ENCODE data around the gene SPAG7.

Gene SPAG7

DNA sequence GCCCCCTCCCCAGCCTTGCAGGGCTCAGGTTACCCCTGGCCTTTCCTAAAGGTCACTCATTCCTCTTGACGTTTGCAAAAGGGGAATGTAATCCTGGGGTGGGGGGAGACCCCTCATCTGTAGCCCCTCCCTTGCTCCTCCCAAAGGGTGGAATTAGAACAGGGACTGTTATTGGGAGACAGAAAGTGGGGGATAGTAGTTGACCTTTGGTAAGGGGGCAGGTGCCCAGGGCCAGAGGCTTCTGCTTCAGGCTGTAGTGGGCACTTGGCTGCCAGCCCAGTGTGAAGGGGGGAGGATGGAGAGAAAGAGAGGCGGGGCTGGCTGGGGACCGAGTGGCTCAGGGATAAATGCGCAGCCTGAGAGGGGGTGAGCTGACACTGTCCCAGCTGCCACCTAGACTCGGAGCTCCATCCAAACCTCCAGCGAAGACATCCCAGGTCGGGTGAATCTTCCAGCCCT is 16.8 kb downstream of the SPAG7 start, which contains the start of gene ENO3:
Gene ENO3, plus strand, starts transcription at position 374 of the 459 bp plus-strand sequence. CDS start 711 bp downstream, outside the sequence.
- Histone ChIP-seq H3K4me3 (ENCODE audit: insufficient read depth, low read depth, low read length, poor library complexity, severe bottlenecking) (peak within 1 kb of the TSS; percentile 11), H3K27ac (ENCODE audit: insufficient read depth, low read length, poor library complexity, severe bottlenecking) (peak within 1 kb of the TSS; percentile 94), H3K9me3 (ENCODE audit: control insufficient read depth, low read length) (no peaks in the 10 kb centered on the region), H3K36me3 (ENCODE audit: control insufficient read depth, insufficient read depth, low read length) (peaks cover 8% of the 10 kb centered on the region), H3K4me1 (ENCODE audit: control insufficient read depth, insufficient read depth, low read length, poor library complexity, severe bottlenecking) (peaks cover 30% of the 10 kb centered on the region), H3K27me3 (replicated peaks; ENCODE audit: control insufficient read depth, insufficient read depth, low read length, poor library complexity, severe bottlenecking) (no peaks in the 10 kb centered on the region)
- no peak for DNase-seq

DNA sequence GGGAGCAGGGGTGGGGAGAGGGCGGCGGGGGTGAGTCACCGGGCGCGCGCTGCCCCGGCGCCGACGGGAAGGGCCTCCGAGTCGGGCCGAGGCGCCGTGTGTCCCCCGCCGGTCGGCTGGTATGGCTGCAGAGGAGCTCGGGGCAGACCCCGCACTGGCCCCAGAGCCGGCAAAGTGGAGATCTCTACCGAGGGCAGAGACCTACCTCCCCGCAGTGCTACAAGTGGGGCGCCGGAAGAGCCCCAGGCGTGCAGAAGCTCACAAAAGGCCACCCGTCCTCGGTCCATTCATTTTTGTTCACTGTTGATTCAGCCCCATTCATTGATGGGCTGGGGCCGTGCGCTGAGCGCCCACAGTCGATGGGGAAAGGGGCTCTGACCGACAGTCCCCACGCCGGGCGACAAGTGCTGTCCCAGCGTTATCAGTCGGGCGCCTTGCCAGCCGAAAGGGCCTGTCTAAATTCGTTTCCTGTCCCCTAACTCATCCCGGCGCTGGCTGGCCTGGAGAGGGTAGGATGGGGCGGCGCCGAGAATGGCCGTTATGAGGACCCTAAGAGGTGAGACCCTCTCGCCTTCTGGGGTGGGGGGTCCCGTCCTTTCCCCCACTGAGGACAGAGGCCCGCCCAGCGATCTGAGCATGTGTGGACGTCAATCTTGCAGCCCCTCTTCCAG is 17.4 kb downstream of the SPAG7 start:
- peaks cover 12% of the 10 kb centered on the region for H3K36me3 ChIP-seq (ENCODE audit: control insufficient read depth, insufficient read depth, low read length)
- H3K4me3 ChIP-seq (ENCODE audit: insufficient read depth, low read depth, low read length, poor library complexity, severe bottlenecking) = peak overlapping the region; percentile 11
- no peaks in the 10 kb centered on the region for H3K9me3 ChIP-seq (ENCODE audit: control insufficient read depth, low read length)
- H3K27me3 ChIP-seq (replicated peaks; ENCODE audit: control insufficient read depth, insufficient read depth, low read length, poor library complexity, severe bottlenecking) = no peaks in the 10 kb centered on the region
- H3K4me1 ChIP-seq (ENCODE audit: control insufficient read depth, insufficient read depth, low read length, poor library complexity, severe bottlenecking) = peaks cover 35% of the 10 kb centered on the region
- no peak for DNase-seq
- peak overlapping the region; percentile 94 for H3K27ac ChIP-seq (ENCODE audit: insufficient read depth, low read length, poor library complexity, severe bottlenecking)

DNA sequence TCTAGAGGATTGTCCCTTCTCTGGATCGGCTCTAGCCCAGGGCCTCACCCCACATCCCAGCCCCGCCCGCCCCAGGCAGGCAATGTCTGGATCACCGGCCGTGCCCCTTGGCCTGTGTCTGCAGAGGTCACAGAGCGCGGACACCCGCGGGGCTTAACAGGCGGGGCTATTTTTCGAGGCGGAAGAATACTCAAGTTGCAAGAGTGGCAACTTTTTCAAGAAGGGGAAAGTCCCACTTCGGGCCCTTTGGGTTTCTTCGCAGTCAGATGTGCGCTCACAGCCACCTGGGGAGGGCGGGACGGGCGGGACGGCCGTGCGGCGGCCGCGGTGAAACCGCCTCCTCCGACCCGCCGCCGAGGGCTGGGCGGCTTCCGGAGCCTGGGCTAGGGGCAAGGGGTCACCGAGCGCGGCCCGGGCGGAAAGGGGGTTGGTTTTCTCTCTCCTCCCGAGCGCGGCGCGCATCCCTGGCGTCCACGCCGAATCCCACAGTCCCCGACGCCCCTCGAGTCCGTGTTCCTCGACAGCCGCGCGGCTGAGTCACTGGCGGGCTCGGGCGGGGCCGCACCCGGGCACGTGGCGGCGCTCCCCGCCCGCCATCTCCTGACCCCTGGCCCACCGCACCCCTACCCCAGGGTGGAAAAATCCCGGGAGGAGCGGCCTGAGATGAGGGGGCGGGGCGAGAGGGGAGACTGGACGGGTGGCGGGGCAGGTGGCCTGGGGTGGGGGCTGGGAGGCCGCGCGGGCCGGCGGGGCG is 18.1 kb downstream of the SPAG7 start:
- Histone ChIP-seq H3K27ac (ENCODE audit: insufficient read depth, low read length, poor library complexity, severe bottlenecking) (peak overlapping the region; percentile 94), H3K9me3 (ENCODE audit: control insufficient read depth, low read length) (no peaks in the 10 kb centered on the region), H3K4me1 (ENCODE audit: control insufficient read depth, insufficient read depth, low read length, poor library complexity, severe bottlenecking) (peaks cover 43% of the 10 kb centered on the region), H3K36me3 (ENCODE audit: control insufficient read depth, insufficient read depth, low read length) (peaks cover 18% of the 10 kb centered on the region), H3K27me3 (replicated peaks; ENCODE audit: control insufficient read depth, insufficient read depth, low read length, poor library complexity, severe bottlenecking) (no peaks in the 10 kb centered on the region), H3K4me3 (ENCODE audit: insufficient read depth, low read depth, low read length, poor library complexity, severe bottlenecking) (peak overlapping the region; percentile 99)
- DNase-seq = peak; percentile 65 to 72 (median 72)

DNA sequence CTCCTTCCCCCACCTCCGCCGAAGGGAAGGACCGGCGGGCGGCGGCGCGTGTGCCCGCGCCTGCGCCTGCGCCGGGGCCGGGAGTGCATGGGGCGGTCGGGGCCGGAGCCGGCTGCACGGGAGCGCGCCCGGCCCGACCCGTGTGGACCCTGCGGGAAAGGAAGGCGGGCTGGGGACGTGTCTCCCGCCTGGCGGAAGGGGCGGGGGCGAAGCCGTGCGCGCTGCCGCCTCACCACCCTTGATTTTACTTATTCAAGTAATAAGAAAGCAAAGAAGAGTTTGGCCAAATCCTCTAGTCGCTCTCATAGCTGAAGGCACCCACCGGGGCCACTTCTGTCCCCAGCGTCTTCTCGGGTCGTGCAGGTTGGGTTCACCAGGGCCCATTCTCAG is 18.7 kb downstream of the SPAG7 start:
- Histone ChIP-seq H3K4me1 (ENCODE audit: control insufficient read depth, insufficient read depth, low read length, poor library complexity, severe bottlenecking) (peaks cover 48% of the 10 kb centered on the region), H3K4me3 (ENCODE audit: insufficient read depth, low read depth, low read length, poor library complexity, severe bottlenecking) (peak overlapping the region; percentile 99), H3K9me3 (ENCODE audit: control insufficient read depth, low read length) (no peaks in the 10 kb centered on the region), H3K36me3 (ENCODE audit: control insufficient read depth, insufficient read depth, low read length) (peaks cover 20% of the 10 kb centered on the region), H3K27me3 (replicated peaks; ENCODE audit: control insufficient read depth, insufficient read depth, low read length, poor library complexity, severe bottlenecking) (no peaks in the 10 kb centered on the region), H3K27ac (ENCODE audit: insufficient read depth, low read length, poor library complexity, severe bottlenecking) (peak overlapping the region; percentile 94)
- DNase-seq = peak; percentile 54 to 63 (median 55)

DNA sequence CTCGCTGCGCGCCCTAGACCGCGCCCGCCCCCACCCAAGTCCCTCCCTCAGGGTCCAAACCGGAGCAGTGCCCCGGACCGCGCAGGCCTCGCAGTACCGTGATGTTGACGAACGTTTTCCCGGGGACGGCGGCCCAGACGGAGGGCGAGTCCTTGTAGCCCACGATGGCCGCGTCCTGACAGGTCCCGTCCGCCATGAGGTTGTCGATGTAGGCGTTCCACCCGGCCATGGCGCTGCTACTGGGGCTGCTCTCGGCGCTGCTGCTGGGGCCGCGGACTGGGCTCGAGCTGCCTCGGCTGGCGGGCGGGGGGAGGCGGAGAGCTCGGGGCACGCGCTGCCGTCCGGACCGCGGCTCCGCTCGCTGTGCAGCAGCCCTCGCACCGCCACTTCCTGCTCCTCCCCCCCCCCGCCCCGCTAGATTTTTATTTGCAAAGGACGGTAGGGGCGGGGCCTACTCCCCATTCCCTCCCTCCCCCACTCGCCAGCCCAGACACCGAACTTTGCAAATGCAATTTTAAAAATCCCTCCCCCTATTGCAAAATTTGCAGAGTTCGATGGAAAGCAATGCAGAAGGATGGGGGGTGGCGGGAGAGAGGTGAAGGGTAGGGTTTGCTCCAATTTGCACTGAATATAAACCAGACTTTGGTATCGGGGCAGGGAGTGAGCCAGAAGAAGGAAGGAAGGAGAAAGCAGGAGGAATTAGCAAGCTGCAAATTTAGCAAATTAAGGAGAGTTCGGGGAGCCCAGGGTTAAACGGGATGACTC is 19.3 kb downstream of the SPAG7 start, which contains the start of gene PFN1:
Gene PFN1, minus strand, starts transcription at position 365 of the 765 bp plus-strand sequence. Its CDS starts 136 bp downstream, at position 229.
- Histone ChIP-seq H3K4me3 (ENCODE audit: insufficient read depth, low read depth, low read length, poor library complexity, severe bottlenecking) (peak within 1 kb of the TSS; percentile 99), H3K9me3 (ENCODE audit: control insufficient read depth, low read length) (no peaks in the 10 kb centered on the region), H3K27me3 (replicated peaks; ENCODE audit: control insufficient read depth, insufficient read depth, low read length, poor library complexity, severe bottlenecking) (no peaks in the 10 kb centered on the region), H3K4me1 (ENCODE audit: control insufficient read depth, insufficient read depth, low read length, poor library complexity, severe bottlenecking) (peaks cover 54% of the 10 kb centered on the region), H3K36me3 (ENCODE audit: control insufficient read depth, insufficient read depth, low read length) (peaks cover 22% of the 10 kb centered on the region), H3K27ac (ENCODE audit: insufficient read depth, low read length, poor library complexity, severe bottlenecking) (peak within 1 kb of the TSS; percentile 94)
- DNase-seq = peak; percentile 82 to 85 (median 82)

DNA sequence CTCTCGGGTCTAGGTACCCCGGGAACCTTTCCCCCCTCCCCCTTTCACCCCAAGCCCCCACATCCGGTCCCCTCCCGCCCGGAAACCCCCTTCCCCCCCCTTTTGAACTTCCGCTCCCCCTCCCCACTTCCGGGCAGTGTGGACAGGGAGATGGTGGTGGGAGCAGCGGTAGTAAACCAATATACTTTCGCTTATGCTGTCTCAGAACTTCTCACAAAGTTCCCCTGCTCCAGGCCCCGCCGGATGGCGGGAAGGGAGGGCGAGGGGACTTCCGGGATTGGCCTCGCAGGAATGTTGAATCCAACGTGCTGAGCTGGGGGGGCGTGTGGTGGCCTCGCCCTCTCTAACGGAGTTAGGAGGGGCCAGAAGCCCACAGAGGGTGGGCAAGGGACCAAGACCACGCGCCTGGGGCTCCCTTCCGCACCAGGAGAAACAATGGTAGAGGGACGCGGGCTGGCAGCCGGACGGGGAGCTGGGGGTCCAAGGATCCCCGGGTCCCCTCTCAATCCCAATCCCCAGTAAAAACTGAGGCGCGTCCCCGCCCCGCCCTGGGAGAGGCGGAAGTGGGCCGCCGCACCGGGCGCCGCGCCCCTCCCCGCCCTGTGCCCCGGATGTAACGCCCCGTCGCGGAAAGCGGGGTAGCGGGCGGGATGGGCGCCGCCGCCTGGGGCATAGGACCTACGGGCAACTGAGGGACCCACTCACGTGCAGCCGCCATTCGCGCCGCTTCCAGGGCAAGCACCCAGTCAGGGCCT is 20.0 kb downstream of the SPAG7 start:
- DNase-seq = peak; percentile 42 to 50 (median 45)
- H3K36me3 ChIP-seq (ENCODE audit: control insufficient read depth, insufficient read depth, low read length) = peaks cover 28% of the 10 kb centered on the region

DNA sequence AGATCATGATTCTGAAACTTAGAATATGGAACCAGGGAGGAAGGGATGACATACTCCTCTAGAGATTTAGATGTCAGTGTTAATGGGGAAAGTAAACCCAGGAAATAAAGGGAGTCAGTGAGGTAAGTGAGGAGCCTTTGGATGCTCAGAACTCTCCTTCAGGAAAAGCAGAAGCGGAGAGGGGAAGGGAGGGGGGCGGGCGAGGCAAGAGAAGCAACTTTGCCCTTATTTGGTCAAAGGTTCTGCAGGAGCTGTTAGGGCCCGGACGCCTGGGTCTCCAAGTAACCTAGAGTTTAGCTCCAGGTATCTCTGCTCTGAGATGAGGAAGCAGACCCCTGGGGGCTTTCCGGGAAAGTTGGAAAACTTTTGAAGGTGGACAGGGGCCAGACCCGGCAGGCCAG is 20.6 kb downstream of the SPAG7 start:
- H3K4me1 ChIP-seq (ENCODE audit: control insufficient read depth, insufficient read depth, low read length, poor library complexity, severe bottlenecking) = peaks cover 67% of the 10 kb centered on the region
- DNase-seq = no peak

More for the DNA sequence above, 20.0 kb downstream of the SPAG7 start:
- Histone ChIP-seq H3K27ac (ENCODE audit: insufficient read depth, low read length, poor library complexity, severe bottlenecking) (peak overlapping the region; percentile 94), H3K4me3 (ENCODE audit: insufficient read depth, low read depth, low read length, poor library complexity, severe bottlenecking) (peak overlapping the region; percentile 99), H3K4me1 (ENCODE audit: control insufficient read depth, insufficient read depth, low read length, poor library complexity, severe bottlenecking) (peaks cover 62% of the 10 kb centered on the region), H3K27me3 (replicated peaks; ENCODE audit: control insufficient read depth, insufficient read depth, low read length, poor library complexity, severe bottlenecking) (no peaks in the 10 kb centered on the region), H3K9me3 (ENCODE audit: control insufficient read depth, low read length) (no peaks in the 10 kb centered on the region)

DNA sequence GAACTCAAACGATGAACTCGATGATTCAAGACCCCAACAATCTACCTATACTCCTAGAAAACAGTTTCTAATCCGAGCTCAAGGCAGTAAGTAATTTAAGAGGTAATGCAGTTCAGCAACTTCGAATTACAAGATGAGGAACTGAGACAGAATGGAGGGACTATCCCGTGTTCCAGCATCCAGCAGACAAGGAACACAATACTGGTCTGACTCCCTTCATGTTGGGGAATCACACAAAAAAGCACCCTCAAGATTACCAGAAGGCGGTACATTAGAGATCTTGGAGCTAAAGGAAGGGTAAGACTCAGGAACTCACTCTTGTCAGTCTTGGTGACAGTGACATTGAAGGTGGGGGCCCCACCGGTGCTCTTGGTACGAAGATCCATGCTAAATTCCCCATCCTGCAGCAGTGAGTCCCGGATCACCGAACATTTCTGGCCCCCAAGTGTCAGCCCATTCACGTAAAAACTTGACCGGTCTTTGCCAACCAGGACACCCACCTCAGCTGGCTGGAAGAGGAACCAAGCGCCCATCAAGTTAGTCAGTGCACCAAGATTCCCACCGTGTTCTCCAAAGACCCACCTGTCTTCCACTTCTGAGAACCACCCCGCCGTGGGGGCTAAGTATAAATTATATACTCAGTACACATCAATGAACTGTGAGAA is 21.2 kb downstream of the SPAG7 start:
- Histone ChIP-seq H3K4me3 (ENCODE audit: insufficient read depth, low read depth, low read length, poor library complexity, severe bottlenecking) (peak overlapping the region; percentile 99), H3K4me1 (ENCODE audit: control insufficient read depth, insufficient read depth, low read length, poor library complexity, severe bottlenecking) (peaks cover 69% of the 10 kb centered on the region), H3K27me3 (replicated peaks; ENCODE audit: control insufficient read depth, insufficient read depth, low read length, poor library complexity, severe bottlenecking) (no peaks in the 10 kb centered on the region), H3K9me3 (ENCODE audit: control insufficient read depth, low read length) (no peaks in the 10 kb centered on the region), H3K36me3 (ENCODE audit: control insufficient read depth, insufficient read depth, low read length) (peaks cover 33% of the 10 kb centered on the region), H3K27ac (ENCODE audit: insufficient read depth, low read length, poor library complexity, severe bottlenecking) (peak overlapping the region; percentile 94)
- no peak for DNase-seq

More for the DNA sequence above, 20.6 kb downstream of the SPAG7 start:
- Histone ChIP-seq H3K27ac (ENCODE audit: insufficient read depth, low read length, poor library complexity, severe bottlenecking) (peak overlapping the region; percentile 94), H3K4me3 (ENCODE audit: insufficient read depth, low read depth, low read length, poor library complexity, severe bottlenecking) (peak overlapping the region; percentile 99), H3K27me3 (replicated peaks; ENCODE audit: control insufficient read depth, insufficient read depth, low read length, poor library complexity, severe bottlenecking) (no peaks in the 10 kb centered on the region), H3K9me3 (ENCODE audit: control insufficient read depth, low read length) (no peaks in the 10 kb centered on the region), H3K36me3 (ENCODE audit: control insufficient read depth, insufficient read depth, low read length) (peaks cover 33% of the 10 kb centered on the region)

DNA sequence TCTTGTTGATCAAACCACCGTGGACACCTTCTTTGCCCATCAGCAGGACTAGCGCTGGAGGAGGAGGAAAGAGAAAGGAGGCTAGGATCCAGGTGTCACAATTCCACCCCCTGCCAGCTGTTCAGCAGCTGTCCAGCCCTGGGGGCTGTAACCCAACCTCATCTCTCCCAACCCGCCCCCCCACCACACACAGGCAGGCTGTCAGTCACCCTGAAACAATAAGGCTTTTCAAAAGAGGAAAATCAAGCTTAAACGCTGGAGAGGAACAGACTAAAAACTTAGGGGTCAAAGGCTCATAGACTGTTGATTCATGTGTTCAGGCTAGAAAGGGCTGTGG is 21.7 kb downstream of the SPAG7 start:
- peaks cover 69% of the 10 kb centered on the region for H3K4me1 ChIP-seq (ENCODE audit: control insufficient read depth, insufficient read depth, low read length, poor library complexity, severe bottlenecking)
- DNase-seq = no peak
- H3K9me3 ChIP-seq (ENCODE audit: control insufficient read depth, low read length) = no peaks in the 10 kb centered on the region
- peaks cover 33% of the 10 kb centered on the region for H3K36me3 ChIP-seq (ENCODE audit: control insufficient read depth, insufficient read depth, low read length)
- H3K27ac ChIP-seq (ENCODE audit: insufficient read depth, low read length, poor library complexity, severe bottlenecking) = peak overlapping the region; percentile 94
- peak overlapping the region; percentile 99 for H3K4me3 ChIP-seq (ENCODE audit: insufficient read depth, low read depth, low read length, poor library complexity, severe bottlenecking)
- H3K27me3 ChIP-seq (replicated peaks; ENCODE audit: control insufficient read depth, insufficient read depth, low read length, poor library complexity, severe bottlenecking) = no peaks in the 10 kb centered on the region
